Measurements from ENCODE around the gene PCSK4.
A peak's percentile ranks its signal among the peaks of the same experiment; 100 is the strongest.

GRCh38 chr19:1465191-1466016 lies 24.7 kb downstream of the PCSK4 start:
- TF ChIP-seq, protein P1, sequence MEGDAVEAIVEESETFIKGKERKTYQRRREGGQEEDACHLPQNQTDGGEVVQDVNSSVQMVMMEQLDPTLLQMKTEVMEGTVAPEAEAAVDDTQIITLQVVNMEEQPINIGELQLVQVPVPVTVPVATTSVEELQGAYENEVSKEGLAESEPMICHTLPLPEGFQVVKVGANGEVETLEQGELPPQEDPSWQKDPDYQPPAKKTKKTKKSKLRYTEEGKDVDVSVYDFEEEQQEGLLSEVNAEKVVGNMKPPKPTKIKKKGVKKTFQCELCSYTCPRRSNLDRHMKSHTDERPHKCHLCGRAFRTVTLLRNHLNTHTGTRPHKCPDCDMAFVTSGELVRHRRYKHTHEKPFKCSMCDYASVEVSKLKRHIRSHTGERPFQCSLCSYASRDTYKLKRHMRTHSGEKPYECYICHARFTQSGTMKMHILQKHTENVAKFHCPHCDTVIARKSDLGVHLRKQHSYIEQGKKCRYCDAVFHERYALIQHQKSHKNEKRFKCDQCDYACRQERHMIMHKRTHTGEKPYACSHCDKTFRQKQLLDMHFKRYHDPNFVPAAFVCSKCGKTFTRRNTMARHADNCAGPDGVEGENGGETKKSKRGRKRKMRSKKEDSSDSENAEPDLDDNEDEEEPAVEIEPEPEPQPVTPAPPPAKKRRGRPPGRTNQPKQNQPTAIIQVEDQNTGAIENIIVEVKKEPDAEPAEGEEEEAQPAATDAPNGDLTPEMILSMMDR (IDR thresholded peaks at IDR 0.05): peak in 5 of 6 experiments; percentile 28 to 72 (median 51)
- TF ChIP-seq POLR2A (IDR thresholded peaks at IDR 0.05): no peak

All from upper lobe of left lung (tissue), 4 donors.